Epithelial cell of esophagus (primary cell): ENCODE results near the gene CRIP2.

Experiments used
- DNase-seq: peaks from one replicate; pipeline ENCODE4 v3.0.0; 2010; ENCODE audit warnings: low read depth
- H3K4me3 ChIP-seq: 2 replicates; pipeline ENCODE4 v1.5.1; 2011; ENCODE audit warnings: mild to moderate bottlenecking, low read length, control low read depth
- CTCF ChIP-seq: IDR thresholded peaks from 2 replicates; pipeline ENCODE4 v1.5.1; 2011; ENCODE audit warnings: low read depth, mild to moderate bottlenecking, low read length, control low read depth, inconsistent platforms; ENCODE audit not compliant: insufficient read depth; ENCODE audit errors: missing control alignments

CRIP2 gene

DNA sequence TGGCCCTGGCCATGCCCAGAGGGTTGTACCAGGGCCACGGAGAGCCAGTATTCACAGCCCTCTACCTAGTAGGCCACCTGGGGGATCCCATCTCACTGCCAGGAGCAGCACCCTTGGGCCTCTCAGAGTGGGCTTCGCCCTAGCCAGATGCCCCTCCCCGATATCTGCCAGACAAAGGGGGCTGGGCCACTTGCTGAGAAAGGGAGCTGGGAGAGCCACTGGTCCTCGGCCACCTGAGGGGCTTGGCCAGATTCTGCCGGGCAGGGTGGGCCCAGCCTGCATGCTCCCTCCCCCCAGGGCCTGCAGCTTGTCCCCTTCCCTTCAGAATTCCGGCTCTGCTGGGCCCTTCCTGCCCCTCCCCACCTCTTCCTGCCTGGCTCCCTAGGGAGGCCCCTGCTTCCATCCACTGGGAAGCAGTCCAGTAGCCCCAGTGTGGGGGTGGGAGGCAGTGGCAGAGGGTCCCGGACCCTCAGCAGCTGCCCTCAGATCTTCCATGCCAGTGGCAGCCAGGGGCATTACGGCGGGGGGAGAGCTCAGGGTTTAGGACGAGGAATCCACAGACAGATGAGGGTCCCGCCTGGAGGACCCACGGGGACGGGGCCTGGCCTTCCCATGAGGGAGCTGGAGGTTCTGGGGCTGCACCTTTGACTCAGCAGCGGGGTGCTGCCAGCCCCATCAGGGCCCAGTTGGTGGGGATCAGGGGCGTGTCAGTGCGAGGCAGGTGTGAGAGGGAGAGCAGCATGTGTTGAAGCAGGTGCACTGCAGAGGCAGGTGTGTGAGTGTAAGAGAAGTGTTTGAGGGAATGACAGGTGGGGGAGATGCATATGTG, 2.4 kb downstream of the CRIP2 start:
- H3K4me3 ChIP-seq = no peak overlapping the region
- no peak for DNase-seq
- TF ChIP-seq CTCF = no peak

GRCh38 chr14:105477660-105478397, 3.2 kb downstream of the CRIP2 start:
- DNase-seq = no peak
- H3K4me3 ChIP-seq = no peak overlapping the region
- TF ChIP-seq CTCF = no peak

DNA sequence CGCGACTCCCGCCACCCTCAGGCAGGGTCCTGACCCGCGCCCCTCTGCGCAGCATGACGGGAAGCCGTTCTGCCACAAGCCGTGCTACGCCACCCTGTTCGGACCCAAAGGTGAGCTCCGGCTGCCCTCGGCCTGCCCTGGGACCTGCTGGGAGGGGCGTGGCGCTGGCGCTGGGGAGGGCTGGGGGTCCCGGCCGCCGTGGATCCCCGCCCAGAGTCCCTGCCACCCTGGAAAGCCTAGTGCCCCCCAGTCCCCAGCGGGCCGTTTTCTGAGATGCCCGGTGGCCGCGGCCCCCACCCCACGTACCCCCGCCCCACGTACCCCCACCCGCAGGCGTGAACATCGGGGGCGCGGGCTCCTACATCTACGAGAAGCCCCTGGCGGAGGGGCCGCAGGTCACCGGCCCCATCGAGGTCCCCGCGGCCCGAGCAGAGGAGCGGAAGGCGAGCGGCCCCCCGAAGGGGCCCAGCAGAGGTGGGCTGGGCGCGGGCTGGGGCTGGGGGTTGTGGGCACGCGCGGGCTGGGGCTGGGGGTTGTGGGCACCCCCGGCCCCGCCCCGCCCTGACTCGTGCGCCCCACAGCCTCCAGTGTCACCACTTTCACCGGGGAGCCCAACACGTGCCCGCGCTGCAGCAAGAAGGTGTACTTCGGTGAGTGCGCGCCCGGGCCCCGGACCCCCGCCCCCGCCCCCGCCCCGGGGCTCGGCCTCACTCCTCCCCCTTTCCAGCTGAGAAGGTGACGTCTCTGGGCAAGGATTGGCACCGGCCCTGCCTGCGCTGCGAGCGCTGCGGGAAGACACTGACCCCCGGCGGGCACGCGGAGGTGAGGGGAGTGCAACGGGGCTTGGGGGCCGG, 4.0 kb downstream of the CRIP2 start:
- no peak overlapping the region for H3K4me3 ChIP-seq
- DNase-seq = no peak
- no peak for TF ChIP-seq CTCF

DNA sequence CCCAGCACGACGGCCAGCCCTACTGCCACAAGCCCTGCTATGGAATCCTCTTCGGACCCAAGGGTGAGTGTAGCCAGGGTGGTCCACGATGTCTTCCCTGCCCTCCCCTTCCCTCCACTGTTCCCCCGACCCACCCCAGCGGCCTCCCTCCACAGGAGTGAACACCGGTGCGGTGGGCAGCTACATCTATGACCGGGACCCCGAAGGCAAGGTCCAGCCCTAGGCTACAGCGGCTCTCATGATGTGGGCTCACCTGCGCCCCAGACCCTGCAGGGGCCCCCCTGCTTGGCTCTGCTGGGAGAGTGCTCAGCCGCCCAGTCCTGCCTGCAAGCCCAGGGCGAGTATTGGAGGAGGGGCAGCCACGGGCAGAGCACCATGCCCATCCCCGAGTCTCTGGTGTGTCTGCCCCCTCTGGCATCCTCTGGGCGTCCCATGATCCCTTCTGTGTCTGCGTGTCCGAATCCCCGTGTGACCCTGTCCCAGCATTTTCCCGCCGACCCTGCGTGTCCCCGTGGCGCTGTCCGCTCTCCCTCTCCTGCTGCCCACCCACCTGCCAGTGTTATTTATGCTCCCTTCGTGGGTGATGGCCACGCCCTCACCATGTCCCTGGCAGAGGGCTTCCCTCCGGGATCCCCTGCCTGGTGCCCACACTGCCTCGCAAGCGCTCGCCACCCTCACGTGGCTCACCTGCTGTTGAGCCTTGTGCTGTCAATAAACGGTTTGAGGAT, 5.0 kb downstream of the CRIP2 start:
- DNase-seq = no peak
- no peak overlapping the region for H3K4me3 ChIP-seq
- no peak for TF ChIP-seq CTCF

DNA sequence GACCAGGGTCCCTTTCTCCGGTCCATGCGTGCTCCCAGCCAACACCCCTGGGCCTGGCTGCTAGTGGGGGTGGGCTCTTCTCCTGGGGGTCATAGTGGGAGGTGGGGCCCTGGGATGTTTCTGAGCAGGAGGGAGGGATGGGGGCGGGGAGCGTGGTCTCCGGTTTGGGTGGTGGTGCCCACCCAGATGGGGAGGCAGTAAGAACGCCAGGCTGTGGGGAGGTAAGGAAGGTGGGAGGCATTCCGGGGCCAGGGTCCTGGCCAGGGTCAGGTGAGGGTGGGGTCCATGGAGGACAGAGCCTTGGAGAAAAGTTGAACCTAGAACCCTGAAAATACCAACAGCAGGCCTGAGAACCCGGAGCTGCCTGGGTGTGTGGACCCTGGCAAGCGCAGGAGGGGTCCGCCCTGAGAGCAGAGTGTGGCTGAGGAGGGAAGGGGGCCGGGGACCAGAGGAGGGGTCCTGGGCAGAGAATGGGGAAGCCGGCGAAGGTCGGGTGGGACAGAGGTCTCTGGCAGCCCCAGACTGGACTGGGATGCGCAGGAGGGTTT, 5.7 kb downstream of the CRIP2 start:
- no peak overlapping the region for H3K4me3 ChIP-seq
- no peak for TF ChIP-seq CTCF
- DNase-seq = no peak
